Dedifferentiated amniotic fluid mesenchymal stem cell (primary cell): ENCODE data around the gene GRID1.

Experiments used
- DNase-seq: peaks from one replicate; pipeline ENCODE4 v3.0.0-alpha.2; 2016; ENCODE audit errors: extremely low spot score

GRID1 gene

GRCh38 chr10:86266446-86267242 lies 100.0 kb downstream of the GRID1 start:
- no peak for DNase-seq

GRCh38 chr10:86265895-86266259 lies 100.7 kb downstream of the GRID1 start:
- DNase-seq, result no peak

GRCh38 chr10:86265236-86265894 lies 101.2 kb downstream of the GRID1 start:
- no peak for DNase-seq

- no peak for DNase-seq
These were observed 101.9 kb downstream of the GRID1 start for GRCh38 chr10:86264481-86265231.

GRCh38 chr10:86263907-86264306 lies 102.7 kb downstream of the GRID1 start:
- no peak for DNase-seq

GRCh38 chr10:86263209-86263608 lies 103.4 kb downstream of the GRID1 start:
- no peak for DNase-seq

- no peak for DNase-seq
These were observed 103.9 kb downstream of the GRID1 start for GRCh38 chr10:86262688-86263181.

- no peak for DNase-seq
These were observed 104.5 kb downstream of the GRID1 start for GRCh38 chr10:86261941-86262687.

- DNase-seq, result no peak
These were observed 105.1 kb downstream of the GRID1 start for GRCh38 chr10:86261470-86261869.

- no peak for DNase-seq
These were observed 106.0 kb downstream of the GRID1 start for GRCh38 chr10:86260564-86260963.

- no peak for DNase-seq
These were observed 106.6 kb downstream of the GRID1 start for GRCh38 chr10:86259901-86260562.

- DNase-seq, result no peak
These were observed 107.7 kb downstream of the GRID1 start for GRCh38 chr10:86258941-86259340.

GRCh38 chr10:86258499-86258898 lies 108.1 kb downstream of the GRID1 start:
- no peak for DNase-seq

- no peak for DNase-seq
These were observed 108.9 kb downstream of the GRID1 start for GRCh38 chr10:86257683-86258082.

GRCh38 chr10:86256690-86257315 lies 109.8 kb downstream of the GRID1 start:
- no peak for DNase-seq

GRCh38 chr10:86255405-86256251 lies 111.0 kb downstream of the GRID1 start:
- DNase-seq, result no peak

GRCh38 chr10:86254526-86255174 lies 111.9 kb downstream of the GRID1 start:
- DNase-seq, result no peak

- no peak for DNase-seq
These were observed 112.5 kb downstream of the GRID1 start for GRCh38 chr10:86254081-86254480.
